Motor neuron (in vitro differentiated cells): ENCODE measurements around the gene POU2F2. TPM values are rescaled to one million over a fixed set of nuclear protein-coding genes. Genes with fewer than 3 reads are reported as not detected.

Experiments used
- total RNA-seq, 8 experiments: library from RNA; unstranded; fragments of 300-600 nt; gene quantifications; 2 replicates each; pipeline versions ENCODE4 v1.2.3 to v1.2.4, GENCODE V29; 2022

POU2F2 gene
- total RNA-seq, 8 experiments from 2014 or later, result 0.54 to 30.6 (median 7.7) TPM

Other genes starting within 250 kb of the POU2F2 start
- gene ARHGEF1, start 249.3 kb downstream of the POU2F2 start, total RNA-seq, result 10 to 100 TPM; 10.4 to 64.9 (median 24.2) TPM
- gene ERFL, start 204.0 kb downstream of the POU2F2 start, total RNA-seq, result 1 to 10 TPM in 2 of 8 experiments, under 1 TPM in 6; 0.25 to 1.8 (median 0.59) TPM
- gene RABAC1, start 173.1 kb downstream of the POU2F2 start, total RNA-seq, result 100 to 1,000 TPM in 6 of 8 experiments, 10 to 100 TPM in 2; 77.0 to 267 (median 181) TPM
- gene ATP1A3, start 138.2 kb downstream of the POU2F2 start, total RNA-seq, result 100 to 1,000 TPM in 4 of 8 experiments, 10 to 100 TPM in 1, 1 to 10 TPM in 3; 2.4 to 243 (median 117) TPM
- gene GRIK5, start 62.2 kb downstream of the POU2F2 start, total RNA-seq, result 10 to 100 TPM in 3 of 8 experiments, 1 to 10 TPM in 3, under 1 TPM in 2; 0.41 to 19.5 (median 6.1) TPM
- gene ZNF574, start 56.3 kb downstream of the POU2F2 start, total RNA-seq, result 10 to 100 TPM in 6 of 8 experiments, 1 to 10 TPM in 2; 7.4 to 17.4 (median 11.6) TPM
- gene DEDD2, start 85.2 kb upstream of the POU2F2 start, total RNA-seq, result 10 to 100 TPM; 17.9 to 35.9 (median 24.7) TPM
- gene ZNF526, start 87.9 kb upstream of the POU2F2 start, total RNA-seq, result 10 to 100 TPM in 2 of 8 experiments, 1 to 10 TPM in 6; 5.1 to 14.1 (median 8.0) TPM
- gene GSK3A, start 110.2 kb upstream of the POU2F2 start, total RNA-seq, result 10 to 100 TPM; 17.7 to 30.0 (median 26.5) TPM
- 10 to 100 TPM in 7 of 8 experiments, 1 to 10 TPM in 1; 8.4 to 55.4 (median 17.4) TPM for gene ERF, start 122.7 kb upstream of the POU2F2 start, total RNA-seq
- 10 to 100 TPM; 15.8 to 59.1 (median 27.9) TPM for gene CIC, start 136.8 kb upstream of the POU2F2 start, total RNA-seq
- 1 to 10 TPM in 6 of 8 experiments, under 1 TPM in 2; 0.92 to 2.6 (median 1.1) TPM for gene PRR19, start 169.7 kb upstream of the POU2F2 start, total RNA-seq
- 100 to 1,000 TPM in 4 of 8 experiments, 10 to 100 TPM in 4; 19.2 to 230 (median 114) TPM for gene PAFAH1B3, start 170.2 kb upstream of the POU2F2 start, total RNA-seq
- 10 to 100 TPM in 2 of 8 experiments, 1 to 10 TPM in 4, under 1 TPM in 1, not detected in 1; 0.42 to 18.5 (median 5.9) TPM for gene TMEM145, start 180.9 kb upstream of the POU2F2 start, total RNA-seq
- 10 to 100 TPM in 7 of 8 experiments, 1 to 10 TPM in 1; 9.8 to 72.2 (median 28.7) TPM for gene MEGF8, start 193.2 kb upstream of the POU2F2 start, total RNA-seq